ENCODE measurements around the gene SNTN. TPM values are rescaled to one million over a fixed set of nuclear protein-coding genes. Genes with fewer than 3 reads are reported as not detected.

Gene SNTN
- total and polyA plus RNA-seq, 9 of the 15 experiments (the other 6 are each of a cell fraction or from before 2014, with no cell fraction given), result not detected

- no peak for FAIRE-seq
Measured at GRCh38 chr3:63662500-63662899, 10.0 kb downstream of the SNTN start.

More at GRCh38 chr3:63662500-63662899, 10.0 kb downstream of the SNTN start:
- no peaks in the 10 kb centered on the region for H3K4me1 ChIP-seq (replicated peaks in 1 of 2; ENCODE audit: control insufficient read depth in 2 of 2, insufficient read depth in 2 of 2, low read length in 2 of 2)
- POLR2A ChIA-PET, result no interaction called here
- H4K20me1 ChIP-seq (replicated peaks; ENCODE audit: control insufficient read depth, insufficient read depth, low read length), result no peaks in the 10 kb centered on the region
- no TSS peak for BruUV-seq (replicated peaks)
- H3K9me3 ChIP-seq (replicated peaks; ENCODE audit: control insufficient read depth, insufficient read depth, low read depth, low read length), result no peaks in the 10 kb centered on the region
- H3K9me1 ChIP-seq (ENCODE audit: control insufficient read depth, insufficient read depth, low read length), result no peaks in the 10 kb centered on the region
- no peaks in the 10 kb centered on the region for H3K27me3 ChIP-seq (ENCODE audit: control insufficient read depth in 2 of 2, insufficient read depth in 2 of 2, low read length in 2 of 2)
- no peak overlapping the region for H3K27ac ChIP-seq (ENCODE audit: extremely low read depth, low read depth, low read length)
- CTCF ChIA-PET (ENCODE audit: low intra/inter-chr PET ratio), result interaction anchor here (1.4 kb wide), 1 partner anchor 313 kb away, joined by 3 read pairs; no protein-coding TSS in a partner anchor
- H3K36me3 ChIP-seq (ENCODE audit: control insufficient read depth, insufficient read depth, low read length), result no peaks in the 10 kb centered on the region
- intact Hi-C loops (cut with micrococcal nuclease), result loop anchor here (10.0 kb wide), 1 partner anchor 308 kb away; no protein-coding TSS in a partner anchor
- in situ Hi-C loops (cut with MboI), result no loop called here
- peak in 1 of 2 experiments; percentile 12; a peak in 1 of 4 replicates for TF ChIP-seq RAD21 (CRISPR knock-in tag; conservative IDR thresholded peaks at IDR 0.05 in 1 of 2, IDR thresholded peaks at IDR 0.05 in 1 of 2)
- no peak for TF ChIP-seq BRF1 (IDR thresholded peaks at IDR 0.05; ENCODE audit: borderline replicate concordance, extremely low read depth, insufficient read length)
- peak in 1 of 3 experiments; percentile 29; a peak in 1 of 6 replicates for TF ChIP-seq ZBTB11 (CRISPR knock-in tag; IDR thresholded peaks at IDR 0.05)
- no peak for ATAC-seq
- no peak overlapping the region for H3K9ac ChIP-seq (ENCODE audit: insufficient read depth in 1 of 2, low read depth in 2 of 2, low read length in 2 of 2)
- no peak overlapping the region for H2AFZ ChIP-seq (ENCODE audit: low read depth, low read length)
- no peak overlapping the region for H3K4me2 ChIP-seq (ENCODE audit: insufficient read depth, low read length)
- H3K4me3 ChIP-seq, result no peak overlapping the region
- peak in 1 of 4 experiments; percentile 2 for DNase-seq (ENCODE audit: extremely low read depth in 1 of 4, low spot score in 3 of 4)
- no peaks in the 10 kb centered on the region for H3K79me2 ChIP-seq (ENCODE audit: control insufficient read depth, insufficient read depth, low read length)

All from K562 (cell line).